GM12874 (cell line): ENCODE measurements around the gene TMEM183A.
A peak's percentile ranks its signal among the peaks of the same experiment; 100 is the strongest.

Experiments used
- CTCF ChIP-seq: IDR thresholded peaks from 2 replicates; pipeline ENCODE4 v1.5.1; 2011; ENCODE audit warnings: low read depth, mild to moderate bottlenecking, control low read depth, low read length, moderate library complexity; ENCODE audit not compliant: insufficient read depth

TMEM183A gene

GRCh38 chr1:203054184-203054583 is 47.0 kb downstream of the TMEM183A start:
- no peak for TF ChIP-seq CTCF

GRCh38 chr1:203054642-203055041 is 47.5 kb downstream of the TMEM183A start:
- no peak for TF ChIP-seq CTCF

- TF ChIP-seq CTCF = no peak
Observed at GRCh38 chr1:203055161-203055799, 48.1 kb downstream of the TMEM183A start.

- TF ChIP-seq CTCF = no peak
Observed at GRCh38 chr1:203056012-203056411, 48.8 kb downstream of the TMEM183A start.

GRCh38 chr1:203056516-203056915 is 49.3 kb downstream of the TMEM183A start:
- TF ChIP-seq CTCF = peak; percentile 36; the same call in 1 of the 2 replicates

- no peak for TF ChIP-seq CTCF
Observed at GRCh38 chr1:203057911-203058675, 50.9 kb downstream of the TMEM183A start.

GRCh38 chr1:203058676-203058935 is 51.4 kb downstream of the TMEM183A start:
- no peak for TF ChIP-seq CTCF
